Cardiac fibroblast (primary cell): Measurements from ENCODE around the gene TRIM7.

Source experiments
- DNase-seq, 2 donors: peaks; one replicate each; pipeline versions ENCODE4 v3.0.0 to v3.0.0-alpha.2; 2010; ENCODE audit warnings: low read depth in 2 of 2
- H3K4me3 ChIP-seq, 2 donors: replicated peaks in 1 of 2; 1 replicate in 1 of 2; 2 replicates in 1 of 2; pipeline ENCODE4 v1.5.1; 2011; ENCODE audit warnings: low read depth in 2 of 2, low read length in 2 of 2, mild to moderate bottlenecking in 2 of 2, moderate library complexity in 1 of 2
- CTCF ChIP-seq: IDR thresholded peaks from one replicate; pipeline ENCODE4 v1.5.1; 2011; ENCODE audit warnings: low read depth, mild to moderate bottlenecking, low read length, inconsistent platforms

Gene TRIM7

GRCh38 chr5:181204113-181204825 lies 727 bp downstream of the TRIM7 start:
- no peak for DNase-seq
- TF ChIP-seq CTCF, result no peak

GRCh38 chr5:181203777-181204112 lies 1.3 kb downstream of the TRIM7 start:
- no peak for DNase-seq
- TF ChIP-seq CTCF, result no peak
- H3K4me3 ChIP-seq, result peak overlapping the region; percentile 39 to 55

More at GRCh38 chr5:181204113-181204825, 727 bp downstream of the TRIM7 start:
- H3K4me3 ChIP-seq, result peak overlapping the region; percentile 39 to 55

GRCh38 chr5:181203093-181203711 lies 1.8 kb downstream of the TRIM7 start:
- no peak for TF ChIP-seq CTCF
- DNase-seq, result peak; percentile 64 to 71
- no peak overlapping the region for H3K4me3 ChIP-seq

GRCh38 chr5:181200816-181201215 lies 4.2 kb downstream of the TRIM7 start:
- no peak for TF ChIP-seq CTCF
- DNase-seq, result no peak
- H3K4me3 ChIP-seq, result no peak overlapping the region

- no peak for DNase-seq
- H3K4me3 ChIP-seq, result no peak overlapping the region
- TF ChIP-seq CTCF, result no peak
Measured at GRCh38 chr5:181199881-181200638, 4.9 kb downstream of the TRIM7 start.

- no peak for TF ChIP-seq CTCF
- H3K4me3 ChIP-seq, result no peak overlapping the region
- no peak for DNase-seq
Measured at GRCh38 chr5:181198905-181199519, 6.0 kb downstream of the TRIM7 start.
